Neural cell (in vitro differentiated cells): ENCODE measurements around the gene COL27A1. TPM values are rescaled to one million over a fixed set of nuclear protein-coding genes. Genes with fewer than 3 reads are reported as not detected.
"Not testable (repeated sequence)": the region's sequence is repeated elsewhere in the genome, so short reads cannot be mapped to it uniquely, and the experiment has no call there.

Experiments used
- H2AFZ ChIP-seq: fragments of 200-600, 300-800 bp; sonication (generic), shearing (Covaris generic); 2 replicates; pipeline ENCODE4 v1.6.0; 2014; ENCODE audit warnings: low read depth, mild to moderate bottlenecking, antibody characterized with exemption, low read length, moderate library complexity
- H3F3A ChIP-seq: fragments of 200-600 bp; shearing (Covaris generic); 2 replicates; pipeline ENCODE4 v1.6.1; 2016; ENCODE audit warnings: mild to moderate bottlenecking, moderate library complexity, mixed read lengths, antibody characterized with exemption, low read length; ENCODE audit not compliant: insufficient read depth, poor library complexity, severe bottlenecking
- H3K27ac ChIP-seq: fragments of 200-600, 300-800 bp; sonication (generic), shearing (Covaris generic); 2 replicates; pipeline ENCODE4 v1.5.1; 2014; ENCODE audit warnings: mild to moderate bottlenecking, low read length, moderate library complexity
- H3K27me3 ChIP-seq: fragments of 300-800, 200-600 bp; sonication (generic), shearing (Covaris generic); 2 replicates; pipeline ENCODE4 v1.6.0; 2014; ENCODE audit warnings: mild to moderate bottlenecking, low read depth, low read length, moderate library complexity; ENCODE audit not compliant: insufficient read depth
- H3K36me3 ChIP-seq: fragments of 300-800, 200-600 bp; sonication (generic), shearing (Covaris generic); 2 replicates; pipeline ENCODE4 v1.5.1; 2014; ENCODE audit warnings: mild to moderate bottlenecking, antibody characterized with exemption, low read length, moderate library complexity; ENCODE audit not compliant: insufficient read depth
- H3K4me2 ChIP-seq: fragments of 300-800, 200-600 bp; sonication (generic), shearing (Covaris generic); 2 replicates; pipeline ENCODE4 v1.6.0; 2014; ENCODE audit warnings: mild to moderate bottlenecking, low read length
- H3K4me3 ChIP-seq: fragments of 300-800, 200-600 bp; sonication (generic), shearing (Covaris generic); 2 replicates; pipeline ENCODE4 v1.5.1; 2014; ENCODE audit warnings: mild to moderate bottlenecking, low read length, moderate library complexity
- H3K79me2 ChIP-seq: fragments of 200-600 bp; shearing (Covaris generic); replicated peaks from 2 replicates; pipeline ENCODE4 v1.6.0; 2014; ENCODE audit warnings: mild to moderate bottlenecking, low read length, moderate library complexity; ENCODE audit not compliant: insufficient read depth
- H3K9ac ChIP-seq: fragments of 300-800, 200-600 bp; sonication (generic), shearing (Covaris generic); 2 replicates; pipeline ENCODE4 v1.6.1; 2016; ENCODE audit warnings: mild to moderate bottlenecking, low read length, mixed read lengths
- H3K9me2 ChIP-seq: fragments of 200-600 bp; shearing (Covaris generic); 2 replicates; pipeline ENCODE4 v1.6.1; 2016; ENCODE audit warnings: mild to moderate bottlenecking, low read length, mixed read lengths; ENCODE audit not compliant: insufficient read depth
- H3K9me3 ChIP-seq: fragments of 200-600, 300-800 bp; sonication (generic), shearing (Covaris generic); 2 replicates; pipeline ENCODE4 v1.6.1; 2016; ENCODE audit warnings: mild to moderate bottlenecking, mixed run types, low read length, moderate library complexity, mixed read lengths
- H4K20me1 ChIP-seq: fragments of 200-600 bp; shearing (Covaris generic); 2 replicates; pipeline ENCODE4 v1.6.1; 2016; ENCODE audit warnings: mild to moderate bottlenecking, mixed run types; ENCODE audit not compliant: insufficient read depth
- CTCF ChIP-seq: fragments of 450-650 bp; IDR thresholded peaks from 2 replicates; pipeline ENCODE4 v1.5.1; 2014; ENCODE audit warnings: antibody characterized with exemption, mild to moderate bottlenecking, moderate library complexity; ENCODE audit not compliant: poor library complexity, severe bottlenecking
- EP300 ChIP-seq: fragments of 450-650 bp; conservative IDR thresholded peaks from 2 replicates; pipeline ENCODE4 v1.6.1; 2014; ENCODE audit warnings: antibody characterized with exemption, mild to moderate bottlenecking, moderate library complexity; ENCODE audit not compliant: poor library complexity, severe bottlenecking
- EZH2 ChIP-seq: fragments of 200-600, 300-800 bp; shearing (Covaris generic), sonication (generic); IDR thresholded peaks from 2 replicates; pipeline ENCODE4 v1.6.1; 2014; ENCODE audit warnings: antibody characterized with exemption, low read length, borderline replicate concordance, mild to moderate bottlenecking; ENCODE audit not compliant: insufficient read depth, poor library complexity, severe bottlenecking
- MXI1 ChIP-seq: fragments of 450-650 bp; conservative IDR thresholded peaks from 2 replicates; pipeline ENCODE4 v1.6.1; 2014; ENCODE audit warnings: antibody characterized with exemption, mild to moderate bottlenecking; ENCODE audit not compliant: poor library complexity, severe bottlenecking
- POLR2AphosphoS5 ChIP-seq: IDR thresholded peaks from 2 replicates; pipeline ENCODE4 v1.6.1; 2012
- RAD21 ChIP-seq: fragments of 450-650 bp; conservative IDR thresholded peaks from 2 replicates; pipeline ENCODE4 v1.6.1; 2014; ENCODE audit warnings: antibody characterized with exemption, mild to moderate bottlenecking, moderate library complexity
- SMC3 ChIP-seq: fragments of 450-650 bp; conservative IDR thresholded peaks from 2 replicates; pipeline ENCODE4 v1.6.1; 2014; ENCODE audit warnings: antibody characterized with exemption, mild to moderate bottlenecking, moderate library complexity; ENCODE audit not compliant: poor library complexity
- TAF1 ChIP-seq: IDR thresholded peaks from 2 replicates; pipeline ENCODE4 v1.6.1; 2012; ENCODE audit warnings: low read depth
- polyA plus RNA-seq: library from polyadenylated mRNA; depleted of rRNA; stranded (reverse); fragments of >200 nt; gene quantifications from 2 replicates; pipeline ENCODE4 v1.2.3, GENCODE V29; 2014
- TF ChIP-seq, protein P1 (sequence below): IDR thresholded peaks from 2 replicates; pipeline ENCODE4 v1.6.1; 2012; ENCODE audit warnings: borderline replicate concordance

The COL27A1 gene
- polyA plus RNA-seq, 1 donor from 2014 or later: 0.25 TPM

- H4K20me1 ChIP-seq, H3K27me3 ChIP-seq, H3K9me3 ChIP-seq, H3K9me2 ChIP-seq, H2AFZ ChIP-seq, H3K79me2 ChIP-seq, H3K4me3 ChIP-seq, H3K9ac ChIP-seq, H3F3A ChIP-seq, H3K4me2 ChIP-seq, H3K27ac ChIP-seq, H3K36me3 ChIP-seq: not testable (repeated sequence)
Measured at GRCh38 chr9:114191402-114191801, 36.1 kb downstream of the COL27A1 start.

GRCh38 chr9:114192539-114192938 lies 37.2 kb downstream of the COL27A1 start:
- TF ChIP-seq MXI1: no peak
- TF ChIP-seq, protein P1, sequence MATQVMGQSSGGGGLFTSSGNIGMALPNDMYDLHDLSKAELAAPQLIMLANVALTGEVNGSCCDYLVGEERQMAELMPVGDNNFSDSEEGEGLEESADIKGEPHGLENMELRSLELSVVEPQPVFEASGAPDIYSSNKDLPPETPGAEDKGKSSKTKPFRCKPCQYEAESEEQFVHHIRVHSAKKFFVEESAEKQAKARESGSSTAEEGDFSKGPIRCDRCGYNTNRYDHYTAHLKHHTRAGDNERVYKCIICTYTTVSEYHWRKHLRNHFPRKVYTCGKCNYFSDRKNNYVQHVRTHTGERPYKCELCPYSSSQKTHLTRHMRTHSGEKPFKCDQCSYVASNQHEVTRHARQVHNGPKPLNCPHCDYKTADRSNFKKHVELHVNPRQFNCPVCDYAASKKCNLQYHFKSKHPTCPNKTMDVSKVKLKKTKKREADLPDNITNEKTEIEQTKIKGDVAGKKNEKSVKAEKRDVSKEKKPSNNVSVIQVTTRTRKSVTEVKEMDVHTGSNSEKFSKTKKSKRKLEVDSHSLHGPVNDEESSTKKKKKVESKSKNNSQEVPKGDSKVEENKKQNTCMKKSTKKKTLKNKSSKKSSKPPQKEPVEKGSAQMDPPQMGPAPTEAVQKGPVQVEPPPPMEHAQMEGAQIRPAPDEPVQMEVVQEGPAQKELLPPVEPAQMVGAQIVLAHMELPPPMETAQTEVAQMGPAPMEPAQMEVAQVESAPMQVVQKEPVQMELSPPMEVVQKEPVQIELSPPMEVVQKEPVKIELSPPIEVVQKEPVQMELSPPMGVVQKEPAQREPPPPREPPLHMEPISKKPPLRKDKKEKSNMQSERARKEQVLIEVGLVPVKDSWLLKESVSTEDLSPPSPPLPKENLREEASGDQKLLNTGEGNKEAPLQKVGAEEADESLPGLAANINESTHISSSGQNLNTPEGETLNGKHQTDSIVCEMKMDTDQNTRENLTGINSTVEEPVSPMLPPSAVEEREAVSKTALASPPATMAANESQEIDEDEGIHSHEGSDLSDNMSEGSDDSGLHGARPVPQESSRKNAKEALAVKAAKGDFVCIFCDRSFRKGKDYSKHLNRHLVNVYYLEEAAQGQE: no peak
- no peak for TF ChIP-seq EP300
- no peak for TF ChIP-seq EZH2
- no peak for TF ChIP-seq RAD21
- no peak for TF ChIP-seq TAF1
- no peak for TF ChIP-seq POLR2AphosphoS5
- no peak for TF ChIP-seq SMC3
- TF ChIP-seq CTCF: no peak
- Histone ChIP-seq H2AFZ (no peak overlapping the region), H4K20me1 (no peaks in the 10 kb centered on the region), H3K9me3 (no peaks in the 10 kb centered on the region), H3K4me3 (no peak overlapping the region), H3K9ac (no peak overlapping the region), H3F3A (no peaks in the 10 kb centered on the region), H3K79me2 (no peaks in the 10 kb centered on the region), H3K9me2 (no peaks in the 10 kb centered on the region), H3K4me2 (no peak overlapping the region), H3K27me3 (no peaks in the 10 kb centered on the region), H3K27ac (no peak overlapping the region), H3K36me3 (no peaks in the 10 kb centered on the region)

DNA sequence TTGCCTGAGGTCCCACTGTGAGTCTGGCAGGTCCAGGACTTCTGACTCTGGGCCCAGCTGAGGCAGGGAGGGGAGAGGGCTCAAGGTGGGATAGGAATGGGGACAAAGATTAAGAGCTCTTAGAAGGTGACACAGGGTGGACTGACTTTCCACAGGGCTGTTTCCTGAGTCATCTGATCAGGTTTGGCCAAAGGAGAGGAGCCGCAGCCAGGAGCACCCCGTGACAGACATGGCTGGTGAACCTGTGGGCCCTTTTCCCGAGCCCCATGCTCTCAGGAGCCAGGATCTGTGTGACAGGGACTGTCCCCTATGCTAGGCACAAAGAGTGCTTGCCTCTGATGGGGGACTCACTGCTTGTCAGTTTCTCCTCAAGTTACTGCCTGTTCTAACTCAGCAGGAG lies 37.8 kb downstream of the COL27A1 start:
- H3K9me2 ChIP-seq: no peaks in the 10 kb centered on the region
- TF ChIP-seq RAD21: no peak
- TF ChIP-seq EP300: no peak
- no peak for TF ChIP-seq EZH2
- no peak for TF ChIP-seq CTCF
- TF ChIP-seq, protein P1: no peak
- no peak for TF ChIP-seq TAF1
- TF ChIP-seq POLR2AphosphoS5: no peak
- TF ChIP-seq SMC3: no peak
- no peaks in the 10 kb centered on the region for H3K36me3 ChIP-seq
- H4K20me1 ChIP-seq: no peaks in the 10 kb centered on the region
- no peaks in the 10 kb centered on the region for H3K9me3 ChIP-seq
- no peak overlapping the region for H3K4me2 ChIP-seq
- H3K27me3 ChIP-seq: no peaks in the 10 kb centered on the region
- H3K4me3 ChIP-seq: no peak overlapping the region
- H3F3A ChIP-seq: no peaks in the 10 kb centered on the region
- no peaks in the 10 kb centered on the region for H3K79me2 ChIP-seq
- H3K27ac ChIP-seq: no peak overlapping the region
- no peak overlapping the region for H2AFZ ChIP-seq
- H3K9ac ChIP-seq: no peak overlapping the region
